Activated effector memory CD4-positive, alpha-beta T cell treated with anti-CD3 and anti-CD28 coated beads, Interleukin-2, amount 50 U/mL, for 16 hours (primary cell): Measurements from ENCODE around the gene SOX9.
"Not testable (repeated sequence)": the region's sequence is repeated elsewhere in the genome, so short reads cannot be mapped to it uniquely, and the experiment has no call there.

Experiments
- DNase-seq: peaks from one replicate; pipeline ENCODE4 v3.0.0-alpha.2; 2020

SOX9 gene

DNA sequence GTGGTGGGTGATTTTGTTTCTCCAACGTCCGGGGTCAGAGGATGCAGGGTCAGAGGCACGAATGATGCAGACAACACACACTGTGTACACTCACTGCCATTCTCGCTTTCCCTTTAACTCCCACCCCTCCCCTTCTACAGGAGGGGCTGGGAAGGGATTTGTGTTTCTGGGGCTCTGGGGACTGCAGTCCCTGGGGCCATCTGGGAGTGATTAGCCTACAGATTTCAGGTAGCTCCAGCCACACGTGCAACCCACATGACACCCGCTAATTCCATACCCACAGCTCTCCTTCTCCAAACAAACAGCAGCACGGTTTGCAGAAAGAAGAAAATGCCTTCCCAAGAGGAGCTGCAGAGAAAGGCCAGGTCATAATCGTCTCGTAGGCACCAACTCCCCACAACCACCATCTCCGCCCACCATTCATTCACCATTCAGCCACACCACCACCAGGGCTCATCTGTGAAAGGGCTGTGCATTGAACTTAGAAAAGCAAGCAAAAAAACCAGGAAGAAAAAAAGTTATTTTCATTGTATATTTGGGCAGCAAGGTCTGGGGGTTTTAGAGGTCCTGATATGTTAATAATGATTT is 9.4 kb upstream of the SOX9 start:
- DNase-seq: no peak

- not testable (repeated sequence) for DNase-seq
Observed at GRCh38 chr17:72111926-72112325, 8.9 kb upstream of the SOX9 start.

- DNase-seq: no peak
Observed at GRCh38 chr17:72113751-72114150, 7.1 kb upstream of the SOX9 start.

GRCh38 chr17:72115781-72116525 is 4.9 kb upstream of the SOX9 start:
- no peak for DNase-seq

DNA sequence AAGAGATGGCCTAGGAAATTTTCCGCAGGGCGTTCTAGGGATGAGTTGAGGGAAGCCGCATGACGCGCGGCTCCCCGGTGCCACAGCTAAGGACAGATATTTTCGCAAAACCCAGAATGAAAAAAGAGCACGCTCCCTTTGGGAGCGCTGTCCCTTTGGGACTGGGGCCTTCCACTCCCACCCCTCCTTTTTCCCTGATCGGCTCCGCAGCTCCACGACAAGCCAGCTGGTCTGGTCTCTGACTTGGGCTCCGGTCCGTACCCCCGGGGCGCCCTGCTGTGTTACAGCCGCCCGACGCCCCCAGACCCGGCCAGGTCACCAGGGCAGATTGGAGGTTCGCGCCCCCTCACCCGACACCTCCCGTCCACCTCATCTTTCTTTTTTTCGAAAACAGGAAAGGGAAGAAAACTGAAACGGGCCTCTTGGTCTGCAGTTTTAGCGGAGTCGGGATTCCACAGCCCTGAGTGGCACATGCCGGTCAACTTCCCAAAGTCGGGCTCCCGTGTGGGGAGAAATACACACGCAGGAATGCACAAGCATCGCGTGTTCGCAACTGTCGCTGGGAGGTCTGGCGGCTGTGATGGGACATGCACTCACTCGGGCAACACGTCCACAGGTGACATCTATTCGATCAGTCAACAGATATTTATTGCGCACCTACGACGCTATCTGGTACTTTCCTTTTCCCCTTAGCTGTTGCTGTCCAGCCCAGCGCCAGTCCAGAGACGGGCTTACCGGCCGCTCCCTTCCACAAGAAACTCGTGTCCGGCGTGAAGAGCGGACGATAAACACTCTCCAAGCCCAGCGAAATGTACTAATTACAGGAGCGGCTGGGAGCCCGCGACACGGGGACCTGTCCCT is 3.9 kb upstream of the SOX9 start:
- no peak for DNase-seq

- no peak for DNase-seq
Observed at GRCh38 chr17:72117535-72118334, 3.1 kb upstream of the SOX9 start.

- no peak for DNase-seq
Observed at GRCh38 chr17:72118335-72119076, 2.3 kb upstream of the SOX9 start.

GRCh38 chr17:72119077-72119872 is 1.5 kb upstream of the SOX9 start:
- DNase-seq: no peak

DNA sequence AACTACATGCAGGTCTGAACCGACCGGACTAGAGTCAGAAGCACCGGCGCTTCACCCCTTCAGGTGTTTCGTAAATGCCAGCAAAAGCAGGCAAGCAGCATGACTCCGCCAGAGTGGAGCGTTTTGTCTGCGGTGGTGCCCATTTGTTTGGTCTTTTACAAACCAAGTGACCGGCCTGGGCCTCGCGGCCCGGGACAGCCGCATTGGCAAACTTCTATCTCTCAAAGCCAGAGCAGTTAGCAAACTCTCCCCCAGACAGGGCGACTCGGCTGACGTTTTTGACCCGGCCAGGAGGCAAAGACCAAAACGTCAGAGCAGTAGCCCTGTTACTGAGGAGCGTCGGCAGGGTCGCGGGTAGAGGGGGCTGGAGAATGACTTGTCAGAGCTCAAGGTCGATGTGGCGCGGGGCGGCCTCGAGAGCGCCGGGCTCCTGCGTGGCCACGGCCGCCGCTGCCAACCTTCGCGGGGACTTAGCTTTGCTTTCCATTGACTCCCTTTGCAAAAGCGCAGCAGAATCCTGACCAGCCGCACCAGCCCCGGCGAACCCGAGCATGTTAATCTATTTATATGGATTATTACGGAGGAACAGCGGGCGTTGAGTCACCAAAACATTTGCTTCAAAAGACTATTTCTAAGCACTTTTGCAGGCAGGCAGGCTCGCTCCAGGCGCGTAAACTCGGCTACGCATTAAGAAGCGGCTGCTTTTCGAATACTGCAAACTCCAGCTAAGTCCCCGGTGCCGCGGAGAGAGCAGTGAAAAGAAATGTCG is 763 bp upstream of the SOX9 start:
- DNase-seq: no peak

DNA sequence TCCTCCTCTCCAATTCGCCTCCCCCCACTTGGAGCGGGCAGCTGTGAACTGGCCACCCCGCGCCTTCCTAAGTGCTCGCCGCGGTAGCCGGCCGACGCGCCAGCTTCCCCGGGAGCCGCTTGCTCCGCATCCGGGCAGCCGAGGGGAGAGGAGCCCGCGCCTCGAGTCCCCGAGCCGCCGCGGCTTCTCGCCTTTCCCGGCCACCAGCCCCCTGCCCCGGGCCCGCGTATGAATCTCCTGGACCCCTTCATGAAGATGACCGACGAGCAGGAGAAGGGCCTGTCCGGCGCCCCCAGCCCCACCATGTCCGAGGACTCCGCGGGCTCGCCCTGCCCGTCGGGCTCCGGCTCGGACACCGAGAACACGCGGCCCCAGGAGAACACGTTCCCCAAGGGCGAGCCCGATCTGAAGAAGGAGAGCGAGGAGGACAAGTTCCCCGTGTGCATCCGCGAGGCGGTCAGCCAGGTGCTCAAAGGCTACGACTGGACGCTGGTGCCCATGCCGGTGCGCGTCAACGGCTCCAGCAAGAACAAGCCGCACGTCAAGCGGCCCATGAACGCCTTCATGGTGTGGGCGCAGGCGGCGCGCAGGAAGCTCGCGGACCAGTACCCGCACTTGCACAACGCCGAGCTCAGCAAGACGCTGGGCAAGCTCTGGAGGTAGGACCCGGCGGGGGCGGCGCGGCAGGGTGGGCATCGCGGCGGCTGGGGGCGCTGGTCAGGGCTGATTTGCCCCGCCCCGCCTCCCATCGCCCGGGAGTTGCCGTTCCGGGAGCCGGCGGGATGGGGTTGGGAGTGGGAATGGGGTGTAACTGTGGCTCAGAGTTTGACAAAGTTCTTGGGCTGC is 567 bp downstream of the SOX9 start:
- DNase-seq: no peak

DNA sequence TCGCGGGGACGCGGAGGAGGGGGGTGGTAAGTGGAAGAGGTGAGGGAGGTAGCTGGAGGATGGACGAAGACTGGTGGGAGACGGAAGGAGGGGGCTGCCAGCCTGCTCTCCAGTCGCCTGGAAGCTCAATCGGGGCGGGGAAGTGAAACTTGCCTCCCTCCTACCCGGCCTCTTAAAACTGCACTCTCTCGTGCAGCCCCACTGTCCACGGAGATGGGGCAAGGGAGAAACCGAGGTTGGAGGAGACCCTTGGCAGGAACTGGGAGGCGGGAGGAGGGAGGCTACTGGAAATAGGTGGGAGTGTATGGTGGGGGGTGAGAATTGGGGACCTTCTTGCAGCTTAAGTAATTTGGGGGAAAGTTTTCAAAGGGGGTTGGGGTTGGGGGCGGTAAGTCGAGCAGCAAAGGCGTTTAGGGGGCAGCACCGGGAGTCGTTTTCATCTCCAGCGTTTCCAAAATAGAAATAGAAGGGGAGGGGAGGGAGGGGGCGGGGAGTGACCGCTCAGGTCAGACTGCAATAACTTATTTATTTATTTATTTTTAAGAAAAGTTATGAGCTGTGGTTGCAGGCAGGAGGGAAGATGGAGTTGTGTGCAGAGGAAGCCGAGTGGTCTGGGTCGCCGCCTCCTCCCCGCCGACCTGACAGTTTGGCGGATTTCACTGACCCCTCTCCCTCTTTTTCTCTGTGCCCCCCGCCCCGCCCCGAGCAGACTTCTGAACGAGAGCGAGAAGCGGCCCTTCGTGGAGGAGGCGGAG is 1.4 kb downstream of the SOX9 start:
- DNase-seq: no peak

GRCh38 chr17:72122765-72123529 is 2.1 kb downstream of the SOX9 start:
- no peak for DNase-seq

GRCh38 chr17:72123530-72124437 is 3.0 kb downstream of the SOX9 start:
- DNase-seq: no peak

DNA sequence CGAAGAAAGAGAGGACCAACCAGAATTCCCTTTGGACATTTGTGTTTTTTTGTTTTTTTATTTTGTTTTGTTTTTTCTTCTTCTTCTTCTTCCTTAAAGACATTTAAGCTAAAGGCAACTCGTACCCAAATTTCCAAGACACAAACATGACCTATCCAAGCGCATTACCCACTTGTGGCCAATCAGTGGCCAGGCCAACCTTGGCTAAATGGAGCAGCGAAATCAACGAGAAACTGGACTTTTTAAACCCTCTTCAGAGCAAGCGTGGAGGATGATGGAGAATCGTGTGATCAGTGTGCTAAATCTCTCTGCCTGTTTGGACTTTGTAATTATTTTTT is 3.6 kb downstream of the SOX9 start:
- no peak for DNase-seq

DNA sequence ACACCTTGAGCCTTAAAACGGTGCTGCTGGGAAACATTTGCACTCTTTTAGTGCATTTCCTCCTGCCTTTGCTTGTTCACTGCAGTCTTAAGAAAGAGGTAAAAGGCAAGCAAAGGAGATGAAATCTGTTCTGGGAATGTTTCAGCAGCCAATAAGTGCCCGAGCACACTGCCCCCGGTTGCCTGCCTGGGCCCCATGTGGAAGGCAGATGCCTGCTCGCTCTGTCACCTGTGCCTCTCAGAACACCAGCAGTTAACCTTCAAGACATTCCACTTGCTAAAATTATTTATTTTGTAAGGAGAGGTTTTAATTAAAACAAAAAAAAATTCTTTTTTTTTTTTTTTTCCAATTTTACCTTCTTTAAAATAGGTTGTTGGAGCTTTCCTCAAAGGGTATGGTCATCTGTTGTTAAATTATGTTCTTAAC is 4.4 kb downstream of the SOX9 start:
- no peak for DNase-seq

GRCh38 chr17:72125742-72126141 is 4.9 kb downstream of the SOX9 start:
- no peak for DNase-seq
